Measurements from ENCODE around the gene FAM151B.

DNA sequence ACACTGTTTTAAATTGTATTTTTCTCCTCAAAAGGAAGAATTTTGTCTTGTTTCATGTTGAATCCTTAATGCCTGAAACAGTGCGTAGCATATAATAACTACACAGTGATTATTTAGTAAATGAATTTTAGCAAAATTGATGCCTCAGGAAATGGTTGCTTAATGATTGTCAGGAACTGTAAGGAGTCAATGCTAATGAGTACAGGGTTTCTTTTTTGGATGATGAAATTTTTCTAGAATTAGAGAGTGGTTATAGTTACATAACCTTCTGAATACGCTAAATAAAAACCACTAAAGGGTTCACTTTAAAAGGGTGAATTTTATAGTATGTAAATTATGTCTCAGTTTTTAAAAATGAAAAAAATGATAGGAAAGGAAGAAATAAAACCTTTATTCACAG, 14.9 kb downstream of the FAM151B start:
- TF ChIP-seq, protein P1, sequence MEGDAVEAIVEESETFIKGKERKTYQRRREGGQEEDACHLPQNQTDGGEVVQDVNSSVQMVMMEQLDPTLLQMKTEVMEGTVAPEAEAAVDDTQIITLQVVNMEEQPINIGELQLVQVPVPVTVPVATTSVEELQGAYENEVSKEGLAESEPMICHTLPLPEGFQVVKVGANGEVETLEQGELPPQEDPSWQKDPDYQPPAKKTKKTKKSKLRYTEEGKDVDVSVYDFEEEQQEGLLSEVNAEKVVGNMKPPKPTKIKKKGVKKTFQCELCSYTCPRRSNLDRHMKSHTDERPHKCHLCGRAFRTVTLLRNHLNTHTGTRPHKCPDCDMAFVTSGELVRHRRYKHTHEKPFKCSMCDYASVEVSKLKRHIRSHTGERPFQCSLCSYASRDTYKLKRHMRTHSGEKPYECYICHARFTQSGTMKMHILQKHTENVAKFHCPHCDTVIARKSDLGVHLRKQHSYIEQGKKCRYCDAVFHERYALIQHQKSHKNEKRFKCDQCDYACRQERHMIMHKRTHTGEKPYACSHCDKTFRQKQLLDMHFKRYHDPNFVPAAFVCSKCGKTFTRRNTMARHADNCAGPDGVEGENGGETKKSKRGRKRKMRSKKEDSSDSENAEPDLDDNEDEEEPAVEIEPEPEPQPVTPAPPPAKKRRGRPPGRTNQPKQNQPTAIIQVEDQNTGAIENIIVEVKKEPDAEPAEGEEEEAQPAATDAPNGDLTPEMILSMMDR (optimal IDR thresholded peaks at IDR 0.05 in 1 of 3, IDR thresholded peaks at IDR 0.05 in 1 of 3, conservative IDR thresholded peaks at IDR 0.05 in 1 of 3; ENCODE audit: extremely low read depth in 1 of 3, insufficient read depth in 2 of 3, low read length in 3 of 3), result no peak
- TF ChIP-seq EZH2 (IDR thresholded peaks at IDR 0.05; ENCODE audit: low read length), result no peak

Data from keratinocyte (primary cell).